AG09319 (cell line): ENCODE results near the gene PRMT1.

ENCODE experiments used
- DNase-seq: peaks from one replicate; pipeline ENCODE4 v3.0.0-alpha.2; 2010; ENCODE audit warnings: low read depth; ENCODE audit errors: extremely low read depth
- TF ChIP-seq, protein P1 (sequence below): IDR thresholded peaks from 2 replicates; pipeline ENCODE4 v1.5.1; 2011; ENCODE audit warnings: low read depth, mild to moderate bottlenecking, inconsistent platforms, low read length, moderate library complexity

PRMT1 gene

DNA sequence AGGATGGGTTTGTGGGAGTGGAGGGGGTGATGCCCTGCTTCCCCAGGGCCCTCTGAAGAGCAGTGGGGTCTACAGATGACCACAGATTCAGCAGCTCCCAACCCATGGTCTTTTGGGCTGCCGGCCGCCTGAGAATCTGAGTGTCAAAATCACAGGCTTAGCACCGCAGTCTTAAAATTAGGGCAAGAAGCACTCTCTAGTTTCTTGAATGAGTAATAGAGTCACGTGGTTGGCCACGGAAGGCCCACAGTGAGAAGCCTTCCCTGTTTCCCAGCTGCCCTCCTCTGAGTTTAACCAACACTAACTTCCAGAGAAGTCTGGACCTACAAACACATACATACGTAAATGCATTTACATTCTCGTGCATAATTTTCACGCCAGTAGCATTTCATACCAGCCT lies 5.2 kb downstream of the PRMT1 start:
- DNase-seq: no peak
- TF ChIP-seq, protein P1, sequence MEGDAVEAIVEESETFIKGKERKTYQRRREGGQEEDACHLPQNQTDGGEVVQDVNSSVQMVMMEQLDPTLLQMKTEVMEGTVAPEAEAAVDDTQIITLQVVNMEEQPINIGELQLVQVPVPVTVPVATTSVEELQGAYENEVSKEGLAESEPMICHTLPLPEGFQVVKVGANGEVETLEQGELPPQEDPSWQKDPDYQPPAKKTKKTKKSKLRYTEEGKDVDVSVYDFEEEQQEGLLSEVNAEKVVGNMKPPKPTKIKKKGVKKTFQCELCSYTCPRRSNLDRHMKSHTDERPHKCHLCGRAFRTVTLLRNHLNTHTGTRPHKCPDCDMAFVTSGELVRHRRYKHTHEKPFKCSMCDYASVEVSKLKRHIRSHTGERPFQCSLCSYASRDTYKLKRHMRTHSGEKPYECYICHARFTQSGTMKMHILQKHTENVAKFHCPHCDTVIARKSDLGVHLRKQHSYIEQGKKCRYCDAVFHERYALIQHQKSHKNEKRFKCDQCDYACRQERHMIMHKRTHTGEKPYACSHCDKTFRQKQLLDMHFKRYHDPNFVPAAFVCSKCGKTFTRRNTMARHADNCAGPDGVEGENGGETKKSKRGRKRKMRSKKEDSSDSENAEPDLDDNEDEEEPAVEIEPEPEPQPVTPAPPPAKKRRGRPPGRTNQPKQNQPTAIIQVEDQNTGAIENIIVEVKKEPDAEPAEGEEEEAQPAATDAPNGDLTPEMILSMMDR: no peak

DNA sequence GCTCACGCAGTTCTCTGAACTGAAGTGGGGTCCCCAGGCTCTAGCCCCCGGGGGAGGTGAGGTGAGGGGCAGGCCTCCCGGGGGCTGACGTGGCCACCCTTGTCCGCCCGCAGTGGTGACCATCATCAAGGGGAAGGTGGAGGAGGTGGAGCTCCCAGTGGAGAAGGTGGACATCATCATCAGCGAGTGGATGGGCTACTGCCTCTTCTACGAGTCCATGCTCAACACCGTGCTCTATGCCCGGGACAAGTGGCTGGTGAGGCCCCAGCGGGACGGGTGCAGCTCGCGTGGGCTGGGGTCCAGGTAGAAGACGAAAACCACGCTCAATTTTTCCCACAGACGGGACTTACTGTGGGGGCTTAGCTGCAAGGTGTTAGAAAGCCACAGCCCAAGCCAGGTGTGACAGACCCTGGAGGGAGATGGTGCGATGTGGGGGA lies 6.8 kb downstream of the PRMT1 start:
- TF ChIP-seq, protein P1: no peak
- DNase-seq: no peak

DNA sequence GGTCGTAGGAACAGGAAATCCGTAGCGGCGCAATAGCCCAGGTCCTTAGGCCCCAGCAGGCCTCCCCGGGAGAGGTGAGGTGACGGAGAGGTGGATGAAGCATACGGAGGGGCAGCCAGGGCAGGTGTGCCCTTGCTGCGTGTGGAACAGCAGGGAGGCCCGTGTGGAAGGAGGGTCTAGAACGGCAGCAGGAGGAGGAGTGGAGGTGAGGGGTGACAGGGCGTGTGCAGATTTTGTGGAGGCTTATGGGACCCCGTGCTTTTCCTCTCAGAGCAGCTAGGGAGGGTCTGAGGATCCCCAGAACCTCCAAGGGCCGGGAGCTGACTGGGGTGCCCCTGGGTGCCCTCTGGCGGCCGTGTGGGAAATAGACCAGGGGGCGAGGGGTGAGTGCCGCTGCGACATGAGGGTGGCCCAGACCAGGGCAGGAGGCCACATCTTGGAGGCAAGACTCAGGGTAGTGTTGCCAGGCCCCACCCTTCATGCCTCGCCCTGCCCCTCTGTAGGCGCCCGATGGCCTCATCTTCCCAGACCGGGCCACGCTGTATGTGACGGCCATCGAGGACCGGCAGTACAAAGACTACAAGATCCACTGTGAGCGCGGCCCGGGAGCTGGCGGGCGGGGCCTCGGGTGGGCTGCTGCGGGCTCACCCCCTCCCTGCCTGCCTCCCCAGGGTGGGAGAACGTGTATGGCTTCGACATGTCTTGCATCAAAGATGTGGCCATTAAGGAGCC lies 7.3 kb downstream of the PRMT1 start:
- DNase-seq: no peak
- TF ChIP-seq, protein P1: peak; percentile 47

DNA sequence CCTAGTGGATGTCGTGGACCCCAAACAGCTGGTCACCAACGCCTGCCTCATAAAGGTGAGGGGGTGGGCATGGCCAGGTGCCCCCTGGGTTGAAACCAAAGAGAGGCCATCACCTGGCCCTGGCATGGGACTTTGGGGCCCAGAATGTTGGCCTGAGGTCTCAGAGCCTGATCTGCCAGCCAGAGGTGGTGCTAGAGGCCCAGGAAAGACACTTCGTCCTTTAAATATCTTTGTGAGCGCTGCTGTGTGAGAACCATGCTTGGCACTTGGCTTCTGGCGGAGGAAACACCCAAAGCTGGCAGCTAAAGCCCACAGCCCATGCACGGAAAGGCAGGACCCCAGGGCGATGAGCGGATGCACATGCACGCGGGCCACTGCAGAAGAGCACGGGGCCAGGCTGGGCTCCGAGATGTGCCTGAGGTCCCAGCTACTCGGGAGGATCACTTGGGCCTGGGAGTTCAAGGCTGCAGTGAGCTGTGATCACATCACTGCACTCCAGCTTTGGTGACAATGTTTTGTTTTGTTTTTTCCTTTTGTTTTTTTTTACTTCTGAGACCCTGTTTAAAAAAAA lies 8.0 kb downstream of the PRMT1 start:
- TF ChIP-seq, protein P1: no peak
- DNase-seq: no peak

DNA sequence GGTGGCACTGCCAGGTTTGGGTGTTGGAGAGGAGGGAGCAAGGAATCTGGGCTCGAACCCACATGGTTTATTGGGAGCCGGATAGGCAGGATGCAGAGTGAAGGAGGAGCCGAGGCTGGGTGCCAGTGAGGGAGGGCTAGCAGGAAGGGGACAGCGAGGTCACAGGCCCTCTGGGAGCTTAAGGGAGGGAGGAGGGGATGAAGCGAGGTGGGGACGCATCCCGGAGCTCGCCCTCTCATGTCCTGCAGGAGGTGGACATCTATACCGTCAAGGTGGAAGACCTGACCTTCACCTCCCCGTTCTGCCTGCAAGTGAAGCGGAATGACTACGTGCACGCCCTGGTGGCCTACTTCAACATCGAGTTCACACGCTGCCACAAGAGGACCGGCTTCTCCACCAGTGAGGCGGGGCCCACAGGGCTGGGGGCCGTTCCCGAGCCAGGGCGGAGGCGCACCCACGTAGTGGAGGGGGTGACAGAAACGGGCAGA lies 8.8 kb downstream of the PRMT1 start:
- TF ChIP-seq, protein P1: no peak
- no peak for DNase-seq

DNA sequence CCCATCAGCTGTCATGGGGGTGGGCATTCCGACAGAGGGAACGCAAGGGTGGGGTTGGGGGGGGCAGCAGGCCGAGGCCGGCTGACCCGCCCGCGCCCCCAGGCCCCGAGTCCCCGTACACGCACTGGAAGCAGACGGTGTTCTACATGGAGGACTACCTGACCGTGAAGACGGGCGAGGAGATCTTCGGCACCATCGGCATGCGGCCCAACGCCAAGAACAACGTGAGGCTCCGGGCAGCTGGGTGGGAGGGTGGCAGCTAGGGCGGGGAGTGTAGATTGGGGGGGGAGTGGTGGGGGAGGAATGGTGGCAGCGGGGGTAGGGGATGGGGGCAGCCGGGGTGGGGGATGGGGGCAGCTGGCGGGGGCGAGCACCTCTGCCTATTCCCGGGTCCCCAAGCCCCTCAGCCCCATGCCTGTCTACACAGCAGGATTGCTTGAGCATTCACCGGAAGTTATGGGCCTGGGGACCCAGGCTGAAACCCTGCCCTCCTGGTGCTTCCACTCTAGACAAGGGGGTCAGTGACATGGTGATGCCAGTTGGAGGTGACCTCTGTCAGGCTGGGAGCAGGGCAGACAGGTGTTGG lies 9.5 kb downstream of the PRMT1 start:
- TF ChIP-seq, protein P1: no peak

DNA sequence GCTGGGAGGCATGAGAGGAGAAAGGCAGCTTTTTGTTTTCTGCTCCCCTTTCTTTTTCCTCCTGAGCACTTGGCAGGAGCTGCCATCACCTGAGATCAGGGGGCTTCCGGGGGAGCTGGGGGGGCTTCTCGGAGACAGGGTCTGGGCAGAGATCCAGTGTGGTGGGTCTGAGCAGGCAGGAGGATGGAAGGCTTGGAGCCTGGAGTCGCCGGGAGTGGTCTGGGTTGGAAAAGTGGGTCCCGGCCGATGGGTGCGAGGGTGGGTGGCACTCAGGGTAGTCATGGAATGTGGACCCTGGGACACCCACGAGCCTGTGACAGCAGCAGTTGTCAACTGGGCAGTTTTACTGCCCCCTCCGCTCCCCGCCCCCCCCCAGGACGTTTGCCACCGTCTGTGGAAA lies 10.1 kb downstream of the PRMT1 start:
- DNase-seq: no peak
- TF ChIP-seq, protein P1: no peak

More for the DNA sequence above, 9.5 kb downstream of the PRMT1 start:
- no peak for DNase-seq
